Adrenal gland (tissue), 5 donors: ENCODE data around the gene RANBP9.

ENCODE experiments used
- POLR2A ChIP-seq, 2 donors: fragments of 450-650 bp; IDR thresholded peaks; one replicate each; pipeline ENCODE4 v1.6.1; 2017; ENCODE audit warnings: antibody characterized with exemption in 2 of 2, mild to moderate bottlenecking in 2 of 2, moderate library complexity in 1 of 2
- TF ChIP-seq, protein P1 (sequence below), 6 experiments: fragments of 450-650 bp in 4 of 6; fragments of 200-600 bp in 2 of 6; sonication (generic) in 1 of 6; IDR thresholded peaks; 1 replicate in 5 of 6; 2 replicates in 1 of 6; pipeline versions ENCODE4 v1.5.1 to v1.8.0; 2016 to 2021; ENCODE audit warnings: antibody characterized with exemption in 6 of 6, mild to moderate bottlenecking in 2 of 6, moderate library complexity in 1 of 6
- donor health status: DM: no; HTN: no; CAD: no.

DNA sequence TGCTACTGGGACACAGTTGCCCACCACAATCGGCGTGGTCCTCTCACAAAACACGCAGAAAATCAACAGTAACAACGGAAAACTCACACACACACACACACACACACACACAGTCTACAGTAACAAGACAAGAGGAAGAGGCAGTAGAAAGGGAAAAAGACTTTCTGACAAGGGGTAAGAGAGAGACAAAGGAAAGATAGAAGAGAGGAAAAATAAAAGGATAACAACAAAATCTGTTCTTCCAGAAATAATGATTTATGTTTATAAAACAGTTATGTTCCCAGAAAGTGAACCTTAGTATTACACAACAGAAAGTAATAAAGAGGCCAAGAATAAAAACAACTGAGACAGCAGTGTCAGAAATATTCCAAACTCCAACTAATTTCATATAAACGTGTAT is 2.9 kb downstream of the RANBP9 start:
- TF ChIP-seq, protein P1, sequence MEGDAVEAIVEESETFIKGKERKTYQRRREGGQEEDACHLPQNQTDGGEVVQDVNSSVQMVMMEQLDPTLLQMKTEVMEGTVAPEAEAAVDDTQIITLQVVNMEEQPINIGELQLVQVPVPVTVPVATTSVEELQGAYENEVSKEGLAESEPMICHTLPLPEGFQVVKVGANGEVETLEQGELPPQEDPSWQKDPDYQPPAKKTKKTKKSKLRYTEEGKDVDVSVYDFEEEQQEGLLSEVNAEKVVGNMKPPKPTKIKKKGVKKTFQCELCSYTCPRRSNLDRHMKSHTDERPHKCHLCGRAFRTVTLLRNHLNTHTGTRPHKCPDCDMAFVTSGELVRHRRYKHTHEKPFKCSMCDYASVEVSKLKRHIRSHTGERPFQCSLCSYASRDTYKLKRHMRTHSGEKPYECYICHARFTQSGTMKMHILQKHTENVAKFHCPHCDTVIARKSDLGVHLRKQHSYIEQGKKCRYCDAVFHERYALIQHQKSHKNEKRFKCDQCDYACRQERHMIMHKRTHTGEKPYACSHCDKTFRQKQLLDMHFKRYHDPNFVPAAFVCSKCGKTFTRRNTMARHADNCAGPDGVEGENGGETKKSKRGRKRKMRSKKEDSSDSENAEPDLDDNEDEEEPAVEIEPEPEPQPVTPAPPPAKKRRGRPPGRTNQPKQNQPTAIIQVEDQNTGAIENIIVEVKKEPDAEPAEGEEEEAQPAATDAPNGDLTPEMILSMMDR (IDR thresholded peaks at IDR 0.05), result no peak
- no peak for TF ChIP-seq POLR2A (IDR thresholded peaks at IDR 0.05)
